ENCODE results near the gene PRRC2C. TPM values are rescaled to one million over a fixed set of nuclear protein-coding genes. Genes with fewer than 3 reads are reported as not detected.
"Not testable (repeated sequence)": the region's sequence is repeated elsewhere in the genome, so short reads cannot be mapped to it uniquely, and the experiment has no call there.

Gene PRRC2C
- polyA plus RNA-seq, 2 donors, result 29.3 to 30.4 TPM

GRCh38 chr1:171611306-171611705 lies 126.0 kb downstream of the PRRC2C start:
- Histone ChIP-seq H3K27me3 (ENCODE audit: control insufficient read depth in 1 of 2, insufficient read depth in 2 of 2, low read length in 2 of 2) (no peaks in the 10 kb centered on the region), H3K27ac (ENCODE audit: low read depth in 2 of 2, low read length in 1 of 2) (no peak overlapping the region), H3K36me3 (ENCODE audit: control insufficient read depth in 2 of 2, insufficient read depth in 2 of 2, low read length in 1 of 2) (no peaks in the 10 kb centered on the region), H3K4me1 (ENCODE audit: control insufficient read depth in 2 of 2, insufficient read depth in 2 of 2, low read length in 1 of 2) (no peaks in the 10 kb centered on the region), H3K9me3 (ENCODE audit: control insufficient read depth in 2 of 2, insufficient read depth in 1 of 2, low read depth in 1 of 2, low read length in 1 of 2) (peaks cover 0 to 2% of the 10 kb centered on the region in 2 donors), H3K4me3 (ENCODE audit: low read depth in 1 of 2, low read length in 2 of 2) (no peak overlapping the region)
- WGBS, 2 donors, result 75 to 88% methylated on average over 2 of the region's 2 CpGs

GRCh38 chr1:171613282-171613681 lies 128.0 kb downstream of the PRRC2C start:
- Histone ChIP-seq H3K9me3 (ENCODE audit: control insufficient read depth in 2 of 2, insufficient read depth in 1 of 2, low read depth in 1 of 2, low read length in 1 of 2) (peaks cover 0 to 2% of the 10 kb centered on the region in 2 donors), H3K27ac (ENCODE audit: low read depth in 2 of 2, low read length in 1 of 2) (no peak overlapping the region), H3K36me3 (ENCODE audit: control insufficient read depth in 2 of 2, insufficient read depth in 2 of 2, low read length in 1 of 2) (no peaks in the 10 kb centered on the region), H3K27me3 (ENCODE audit: control insufficient read depth in 1 of 2, insufficient read depth in 2 of 2, low read length in 2 of 2) (no peaks in the 10 kb centered on the region), H3K4me3 (ENCODE audit: low read depth in 1 of 2, low read length in 2 of 2) (no peak overlapping the region), H3K4me1 (ENCODE audit: control insufficient read depth in 2 of 2, insufficient read depth in 2 of 2, low read length in 1 of 2) (no peaks in the 10 kb centered on the region)
- WGBS, 2 donors, result 92 to 94% methylated on average over 1 of the region's 1 CpG

- not testable (repeated sequence) for H3K9me3 ChIP-seq (ENCODE audit: control insufficient read depth in 2 of 2, insufficient read depth in 1 of 2, low read depth in 1 of 2, low read length in 1 of 2); H3K36me3 ChIP-seq (ENCODE audit: control insufficient read depth in 2 of 2, insufficient read depth in 2 of 2, low read length in 1 of 2); H3K4me1 ChIP-seq (ENCODE audit: control insufficient read depth in 2 of 2, insufficient read depth in 2 of 2, low read length in 1 of 2); H3K27me3 ChIP-seq (ENCODE audit: control insufficient read depth in 1 of 2, insufficient read depth in 2 of 2, low read length in 2 of 2); H3K27ac ChIP-seq (ENCODE audit: low read depth in 2 of 2, low read length in 1 of 2); H3K4me3 ChIP-seq (ENCODE audit: low read depth in 1 of 2, low read length in 2 of 2)
- WGBS, 2 donors, result 68 to 69% methylated on average over 14 of the region's 14 CpGs
These were observed 130.0 kb downstream of the PRRC2C start for GRCh38 chr1:171615122-171615906.

GRCh38 chr1:171616586-171616985 lies 131.3 kb downstream of the PRRC2C start:
- Histone ChIP-seq H3K4me3 (ENCODE audit: low read depth in 1 of 2, low read length in 2 of 2) (no peak overlapping the region), H3K27me3 (ENCODE audit: control insufficient read depth in 1 of 2, insufficient read depth in 2 of 2, low read length in 2 of 2) (no peaks in the 10 kb centered on the region), H3K27ac (ENCODE audit: low read depth in 2 of 2, low read length in 1 of 2) (no peak overlapping the region), H3K36me3 (ENCODE audit: control insufficient read depth in 2 of 2, insufficient read depth in 2 of 2, low read length in 1 of 2) (no peaks in the 10 kb centered on the region), H3K9me3 (ENCODE audit: control insufficient read depth in 2 of 2, insufficient read depth in 1 of 2, low read depth in 1 of 2, low read length in 1 of 2) (peaks cover 0 to 2% of the 10 kb centered on the region in 2 donors), H3K4me1 (ENCODE audit: control insufficient read depth in 2 of 2, insufficient read depth in 2 of 2, low read length in 1 of 2) (no peaks in the 10 kb centered on the region)
- WGBS, 2 donors, result 78 to 84% methylated on average over 2 of the region's 2 CpGs

GRCh38 chr1:171622152-171622462 lies 136.8 kb downstream of the PRRC2C start, which contains the start of gene MYOCOS:
MYOCOS (plus strand) TSS chr1:171622243; CDS start chr1:171623884, 1,641 bp downstream.
- H3K9me3 ChIP-seq (ENCODE audit: control insufficient read depth in 2 of 2, insufficient read depth in 1 of 2, low read depth in 1 of 2, low read length in 1 of 2), result no peaks in the 10 kb centered on the region
- H3K4me3 ChIP-seq (ENCODE audit: low read depth in 1 of 2, low read length in 2 of 2), result no peak within 1 kb of the TSS
- H3K27ac ChIP-seq (ENCODE audit: low read depth in 2 of 2, low read length in 1 of 2), result no peak within 1 kb of the TSS
- no peaks in the 10 kb centered on the region for H3K4me1 ChIP-seq (ENCODE audit: control insufficient read depth in 2 of 2, insufficient read depth in 2 of 2, low read length in 1 of 2)
- 63 to 73% methylated on average over 7 of the region's 7 CpGs for WGBS, 2 donors
- no peaks in the 10 kb centered on the region for H3K36me3 ChIP-seq (ENCODE audit: control insufficient read depth in 2 of 2, insufficient read depth in 2 of 2, low read length in 1 of 2)
- H3K27me3 ChIP-seq (ENCODE audit: control insufficient read depth in 1 of 2, insufficient read depth in 2 of 2, low read length in 2 of 2), result no peaks in the 10 kb centered on the region

GRCh38 chr1:171623651-171624331 lies 138.5 kb downstream of the PRRC2C start:
- Histone ChIP-seq H3K27ac (ENCODE audit: low read depth in 2 of 2, low read length in 1 of 2) (no peak overlapping the region), H3K27me3 (ENCODE audit: control insufficient read depth in 1 of 2, insufficient read depth in 2 of 2, low read length in 2 of 2) (no peaks in the 10 kb centered on the region), H3K4me1 (ENCODE audit: control insufficient read depth in 2 of 2, insufficient read depth in 2 of 2, low read length in 1 of 2) (no peaks in the 10 kb centered on the region), H3K4me3 (ENCODE audit: low read depth in 1 of 2, low read length in 2 of 2) (no peak overlapping the region), H3K36me3 (ENCODE audit: control insufficient read depth in 2 of 2, insufficient read depth in 2 of 2, low read length in 1 of 2) (no peaks in the 10 kb centered on the region), H3K9me3 (ENCODE audit: control insufficient read depth in 2 of 2, insufficient read depth in 1 of 2, low read depth in 1 of 2, low read length in 1 of 2) (no peaks in the 10 kb centered on the region)
- 71 to 78% methylated on average over 9 of the region's 9 CpGs for WGBS, 2 donors

GRCh38 chr1:171625225-171625624 lies 139.9 kb downstream of the PRRC2C start:
- H3K4me1 ChIP-seq (ENCODE audit: control insufficient read depth in 2 of 2, insufficient read depth in 2 of 2, low read length in 1 of 2), result no peaks in the 10 kb centered on the region
- H3K36me3 ChIP-seq (ENCODE audit: control insufficient read depth in 2 of 2, insufficient read depth in 2 of 2, low read length in 1 of 2), result no peaks in the 10 kb centered on the region
- H3K4me3 ChIP-seq (ENCODE audit: low read depth in 1 of 2, low read length in 2 of 2), result no peak overlapping the region
- H3K27me3 ChIP-seq (ENCODE audit: control insufficient read depth in 1 of 2, insufficient read depth in 2 of 2, low read length in 2 of 2), result no peaks in the 10 kb centered on the region
- 68 to 81% methylated on average over 1 of the region's 1 CpG for WGBS, 2 donors
- H3K27ac ChIP-seq (ENCODE audit: low read depth in 2 of 2, low read length in 1 of 2), result no peak overlapping the region
- no peaks in the 10 kb centered on the region for H3K9me3 ChIP-seq (ENCODE audit: control insufficient read depth in 2 of 2, insufficient read depth in 1 of 2, low read depth in 1 of 2, low read length in 1 of 2)

GRCh38 chr1:171627020-171627419 lies 141.7 kb downstream of the PRRC2C start:
- Histone ChIP-seq H3K4me3 (ENCODE audit: low read depth in 1 of 2, low read length in 2 of 2) (no peak overlapping the region), H3K36me3 (ENCODE audit: control insufficient read depth in 2 of 2, insufficient read depth in 2 of 2, low read length in 1 of 2) (no peaks in the 10 kb centered on the region), H3K27ac (ENCODE audit: low read depth in 2 of 2, low read length in 1 of 2) (no peak overlapping the region), H3K4me1 (ENCODE audit: control insufficient read depth in 2 of 2, insufficient read depth in 2 of 2, low read length in 1 of 2) (no peaks in the 10 kb centered on the region), H3K9me3 (ENCODE audit: control insufficient read depth in 2 of 2, insufficient read depth in 1 of 2, low read depth in 1 of 2, low read length in 1 of 2) (no peaks in the 10 kb centered on the region), H3K27me3 (ENCODE audit: control insufficient read depth in 1 of 2, insufficient read depth in 2 of 2, low read length in 2 of 2) (no peaks in the 10 kb centered on the region)
- 75 to 80% methylated on average over 5 of the region's 5 CpGs for whole genome bisulfite sequencing, 2 donors

GRCh38 chr1:171628225-171628624 lies 142.9 kb downstream of the PRRC2C start:
- no peak overlapping the region for H3K27ac ChIP-seq (ENCODE audit: low read depth in 2 of 2, low read length in 1 of 2)
- no peaks in the 10 kb centered on the region for H3K27me3 ChIP-seq (ENCODE audit: control insufficient read depth in 1 of 2, insufficient read depth in 2 of 2, low read length in 2 of 2)
- H3K9me3 ChIP-seq (ENCODE audit: control insufficient read depth in 2 of 2, insufficient read depth in 1 of 2, low read depth in 1 of 2, low read length in 1 of 2), result no peaks in the 10 kb centered on the region
- H3K4me3 ChIP-seq (ENCODE audit: low read depth in 1 of 2, low read length in 2 of 2), result no peak overlapping the region
- no peaks in the 10 kb centered on the region for H3K4me1 ChIP-seq (ENCODE audit: control insufficient read depth in 2 of 2, insufficient read depth in 2 of 2, low read length in 1 of 2)
- 79 to 83% methylated on average over 2 of the region's 2 CpGs for WGBS, 2 donors
- no peaks in the 10 kb centered on the region for H3K36me3 ChIP-seq (ENCODE audit: control insufficient read depth in 2 of 2, insufficient read depth in 2 of 2, low read length in 1 of 2)

GRCh38 chr1:171635661-171636060 lies 150.3 kb downstream of the PRRC2C start:
- no peak overlapping the region for H3K4me3 ChIP-seq (ENCODE audit: low read depth in 1 of 2, low read length in 2 of 2)
- no peaks in the 10 kb centered on the region for H3K9me3 ChIP-seq (ENCODE audit: control insufficient read depth in 2 of 2, insufficient read depth in 1 of 2, low read depth in 1 of 2, low read length in 1 of 2)
- H3K36me3 ChIP-seq (ENCODE audit: control insufficient read depth in 2 of 2, insufficient read depth in 2 of 2, low read length in 1 of 2), result no peaks in the 10 kb centered on the region
- H3K27me3 ChIP-seq (ENCODE audit: control insufficient read depth in 1 of 2, insufficient read depth in 2 of 2, low read length in 2 of 2), result no peaks in the 10 kb centered on the region
- WGBS, 2 donors, result 77 to 81% methylated on average over 2 of the region's 2 CpGs
- no peak overlapping the region for H3K27ac ChIP-seq (ENCODE audit: low read depth in 2 of 2, low read length in 1 of 2)
- H3K4me1 ChIP-seq (ENCODE audit: control insufficient read depth in 2 of 2, insufficient read depth in 2 of 2, low read length in 1 of 2), result no peaks in the 10 kb centered on the region
